ENCODE data around the gene KCNH6.

The KCNH6 gene

DNA sequence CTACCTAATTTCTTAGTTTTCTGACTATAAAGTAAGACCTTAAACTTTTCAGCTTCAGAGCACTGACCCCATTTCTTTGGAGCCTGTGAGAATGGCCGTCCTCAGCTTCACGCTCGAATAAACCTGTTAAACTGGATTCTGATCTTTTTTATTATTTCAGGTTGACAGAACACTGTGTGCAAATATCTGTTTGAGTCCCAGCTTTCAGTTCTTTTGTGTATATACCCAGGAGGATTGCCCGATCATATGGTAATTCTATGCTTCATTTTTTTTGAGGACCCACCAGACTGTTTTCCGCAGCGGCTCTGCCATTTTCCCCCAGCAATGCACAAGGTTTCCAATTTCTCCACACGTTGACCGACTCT, 19.8 kb upstream of the KCNH6 start:
- no peak for DNase-seq (ENCODE audit: low read depth)
- TF ChIP-seq, protein P1, sequence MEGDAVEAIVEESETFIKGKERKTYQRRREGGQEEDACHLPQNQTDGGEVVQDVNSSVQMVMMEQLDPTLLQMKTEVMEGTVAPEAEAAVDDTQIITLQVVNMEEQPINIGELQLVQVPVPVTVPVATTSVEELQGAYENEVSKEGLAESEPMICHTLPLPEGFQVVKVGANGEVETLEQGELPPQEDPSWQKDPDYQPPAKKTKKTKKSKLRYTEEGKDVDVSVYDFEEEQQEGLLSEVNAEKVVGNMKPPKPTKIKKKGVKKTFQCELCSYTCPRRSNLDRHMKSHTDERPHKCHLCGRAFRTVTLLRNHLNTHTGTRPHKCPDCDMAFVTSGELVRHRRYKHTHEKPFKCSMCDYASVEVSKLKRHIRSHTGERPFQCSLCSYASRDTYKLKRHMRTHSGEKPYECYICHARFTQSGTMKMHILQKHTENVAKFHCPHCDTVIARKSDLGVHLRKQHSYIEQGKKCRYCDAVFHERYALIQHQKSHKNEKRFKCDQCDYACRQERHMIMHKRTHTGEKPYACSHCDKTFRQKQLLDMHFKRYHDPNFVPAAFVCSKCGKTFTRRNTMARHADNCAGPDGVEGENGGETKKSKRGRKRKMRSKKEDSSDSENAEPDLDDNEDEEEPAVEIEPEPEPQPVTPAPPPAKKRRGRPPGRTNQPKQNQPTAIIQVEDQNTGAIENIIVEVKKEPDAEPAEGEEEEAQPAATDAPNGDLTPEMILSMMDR (conservative IDR thresholded peaks at IDR 0.05; ENCODE audit: low read length): no peak
- H3K4me3 ChIP-seq (ENCODE audit: low read length): no peak overlapping the region

DNA sequence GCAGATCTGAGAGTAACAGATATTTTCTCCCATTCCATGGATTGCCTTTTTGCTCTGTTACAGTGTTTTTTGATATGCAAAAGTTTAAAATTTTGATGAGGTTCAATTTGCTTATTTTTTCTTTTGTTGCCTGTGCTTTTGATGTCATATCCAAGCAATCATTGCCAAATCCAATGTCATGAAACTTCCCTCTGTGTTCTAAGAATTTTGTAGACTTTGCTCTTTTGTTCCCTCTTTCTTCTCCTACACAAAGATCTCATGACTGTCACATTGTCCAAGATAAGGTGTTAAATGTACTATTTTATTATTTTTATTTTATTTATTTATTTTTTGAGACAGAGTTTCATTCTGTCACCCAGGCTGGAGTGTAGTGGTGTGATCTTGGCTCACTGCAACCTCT, 18.9 kb upstream of the KCNH6 start:
- no peak for DNase-seq (ENCODE audit: low read depth)
- TF ChIP-seq, protein P1 (conservative IDR thresholded peaks at IDR 0.05; ENCODE audit: low read length): no peak
- H3K4me3 ChIP-seq (ENCODE audit: low read length): no peak overlapping the region

DNA sequence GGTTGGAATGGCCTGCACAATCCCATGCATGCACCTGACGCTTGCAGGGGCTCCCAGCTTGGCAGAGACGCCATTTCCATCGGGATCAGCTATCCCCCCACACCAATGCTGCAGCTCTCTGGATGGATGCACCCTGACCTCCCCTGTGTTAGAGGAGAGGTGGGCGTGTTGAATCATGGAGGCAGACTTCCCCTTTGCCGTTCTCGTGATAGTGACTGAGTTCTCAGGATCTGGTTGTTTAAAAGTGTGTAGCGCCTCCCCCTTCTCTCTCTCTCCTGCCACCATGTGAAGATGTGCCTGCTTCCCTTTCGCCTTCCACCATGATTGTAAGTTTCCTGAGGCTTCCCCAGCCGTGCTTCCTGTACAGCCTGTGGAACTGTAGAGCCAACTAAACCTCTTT, 17.8 kb upstream of the KCNH6 start:
- TF ChIP-seq, protein P1 (conservative IDR thresholded peaks at IDR 0.05; ENCODE audit: low read length): no peak
- no peak for DNase-seq (ENCODE audit: low read depth)
- no peak overlapping the region for H3K4me3 ChIP-seq (ENCODE audit: low read length)

DNA sequence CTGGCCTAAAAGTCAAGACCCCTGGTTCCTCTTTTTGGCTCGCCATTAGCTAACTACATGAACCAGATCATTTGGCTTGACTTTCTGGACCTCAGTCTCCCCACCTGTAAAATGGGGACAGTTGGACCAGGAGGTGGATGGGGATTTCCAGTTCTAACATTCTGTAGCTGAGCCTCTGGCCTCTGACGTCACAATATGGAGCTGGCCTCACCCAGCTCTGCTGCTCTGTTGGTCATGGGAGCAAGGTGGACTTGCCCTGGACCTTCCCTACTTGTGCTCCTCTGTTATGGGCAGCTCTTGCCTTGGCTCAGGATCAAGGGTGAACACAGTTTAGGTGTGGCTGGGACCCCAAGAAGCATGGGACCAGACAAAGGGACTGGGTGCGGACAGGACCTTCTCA, 16.5 kb upstream of the KCNH6 start:
- no peak for DNase-seq (ENCODE audit: low read depth)
- H3K4me3 ChIP-seq (ENCODE audit: low read length): no peak overlapping the region
- TF ChIP-seq, protein P1 (conservative IDR thresholded peaks at IDR 0.05; ENCODE audit: low read length): no peak

DNA sequence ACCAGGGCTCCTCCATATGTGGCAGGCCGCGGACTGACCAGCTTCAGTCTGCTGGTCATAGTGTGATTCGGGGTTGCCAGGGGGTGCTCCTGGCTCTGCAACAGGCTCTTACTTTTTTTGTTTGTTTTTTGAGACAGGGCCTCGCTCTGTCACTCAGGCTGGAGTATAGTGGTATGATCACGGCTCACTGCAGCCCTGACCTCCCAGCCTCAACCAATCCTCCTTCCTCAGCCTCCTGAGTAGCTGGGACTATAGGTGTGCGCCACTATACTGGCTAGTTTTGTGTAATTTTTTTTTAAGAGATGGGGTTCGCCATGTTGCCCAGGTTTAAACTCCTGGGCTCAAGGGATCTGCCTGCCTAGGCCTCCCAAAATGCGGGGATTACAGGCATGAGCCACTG, 11.8 kb upstream of the KCNH6 start:
- TF ChIP-seq, protein P1 (conservative IDR thresholded peaks at IDR 0.05; ENCODE audit: low read length): no peak
- DNase-seq (ENCODE audit: low read depth): no peak
- H3K4me3 ChIP-seq (ENCODE audit: low read length): no peak overlapping the region

DNA sequence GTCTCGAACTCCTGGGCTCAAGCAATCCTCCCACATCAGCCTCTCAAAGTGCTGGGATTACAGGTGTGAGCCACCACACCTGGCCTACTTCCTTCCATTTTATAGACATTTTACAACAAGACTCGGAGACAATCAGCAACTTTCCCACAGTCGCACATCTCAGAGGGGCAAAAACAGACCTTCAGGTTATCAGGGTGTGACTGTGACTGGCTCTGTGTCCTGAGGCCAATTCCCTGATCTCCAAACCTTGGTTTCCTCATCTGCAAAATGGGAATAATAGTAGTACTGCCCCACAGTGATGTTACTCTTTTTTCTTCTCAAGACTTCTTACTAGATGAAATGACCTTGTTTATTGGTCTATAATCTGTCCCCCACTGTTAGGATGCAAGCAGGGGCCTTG, 10.8 kb upstream of the KCNH6 start:
- TF ChIP-seq, protein P1 (conservative IDR thresholded peaks at IDR 0.05; ENCODE audit: low read length): no peak

DNA sequence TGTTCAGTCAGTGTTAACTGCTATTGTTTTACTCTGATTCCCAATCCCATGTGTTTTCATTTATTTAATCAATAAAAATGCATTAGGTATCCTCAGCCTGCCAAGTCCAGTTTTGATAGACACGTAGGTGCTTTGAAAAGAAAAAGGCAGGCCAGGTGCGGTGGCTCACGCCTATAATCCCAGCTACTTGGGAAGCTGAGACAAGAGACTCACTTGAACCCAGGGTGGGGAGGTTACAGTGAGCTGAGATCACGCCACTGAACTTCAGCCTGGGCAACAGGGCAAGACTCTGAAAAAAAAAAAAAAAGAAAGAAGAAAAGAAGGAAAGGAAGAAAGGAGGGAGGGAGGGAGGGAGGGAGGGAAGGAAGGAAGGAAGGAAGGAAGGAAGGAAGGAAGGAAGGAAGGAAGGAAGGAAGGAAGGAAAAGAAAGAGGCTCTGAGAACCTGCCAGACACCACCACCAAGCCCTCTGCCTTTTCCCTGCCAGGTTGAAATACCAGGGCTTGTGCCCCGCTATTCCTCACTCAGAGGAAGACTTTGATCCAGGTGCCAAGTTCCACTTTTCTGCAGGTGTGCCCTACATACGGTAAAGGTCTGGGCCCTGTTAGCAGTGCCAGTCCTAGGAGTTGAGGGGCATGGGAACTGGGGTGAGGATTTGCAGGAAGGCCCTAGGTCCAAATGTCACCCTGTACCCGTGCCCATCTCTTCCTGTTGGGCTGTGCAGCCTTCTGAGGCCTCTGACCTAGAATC, 10.1 kb upstream of the KCNH6 start:
- no peak overlapping the region for H3K4me3 ChIP-seq (ENCODE audit: low read length)
- TF ChIP-seq, protein P1 (conservative IDR thresholded peaks at IDR 0.05; ENCODE audit: low read length): no peak
- no peak for DNase-seq (ENCODE audit: low read depth)

More for the DNA sequence above, 10.8 kb upstream of the KCNH6 start:
- DNase-seq (ENCODE audit: low read depth): no peak
- H3K4me3 ChIP-seq (ENCODE audit: low read length): no peak overlapping the region
